Measurements from ENCODE around the gene COIL. TPM values are rescaled to one million over a fixed set of nuclear protein-coding genes. Genes with fewer than 3 reads are reported as not detected.

COIL gene
- total RNA-seq, 2 experiments from 2014 or later: 19.4 to 20.3 TPM

DNA sequence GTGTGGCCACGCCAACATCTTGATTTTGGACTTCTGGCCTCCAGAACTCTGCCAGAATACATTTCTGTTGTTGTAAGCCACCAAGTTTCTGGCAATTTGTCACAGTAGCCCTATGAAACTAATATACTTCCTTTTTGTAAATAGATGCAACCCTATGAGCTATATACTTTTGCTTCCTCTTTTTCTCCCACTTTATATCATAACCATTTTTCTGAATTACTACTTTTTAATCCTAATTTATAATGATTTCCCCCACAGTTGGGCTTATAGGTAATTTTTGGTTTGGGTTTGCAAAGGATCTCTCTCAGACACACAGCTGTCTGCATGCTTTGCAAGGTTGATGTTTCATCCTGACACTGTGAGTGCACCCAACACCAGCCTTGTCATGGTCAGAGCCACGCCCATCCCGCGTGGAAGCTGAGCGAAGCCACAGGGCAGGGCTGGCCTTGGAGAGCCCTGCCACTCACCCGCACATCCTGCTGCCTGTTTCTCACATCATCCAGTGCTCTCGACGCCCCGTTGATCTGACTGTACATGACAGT, 52.8 kb downstream of the COIL start:
- Mint-ChIP-seq H3K9me3 (no peaks in the 10 kb centered on the region), H3K27me3 (no peaks in the 10 kb centered on the region), H3K4me3 (no peak overlapping the region), H3K4me1 (ENCODE audit: low read depth) (peaks cover 64% of the 10 kb centered on the region), H3K27ac (peak overlapping the region; percentile 85), H3K36me3 (ENCODE audit: low read depth) (peaks cover 69% of the 10 kb centered on the region)
- Histone ChIP-seq H3K27ac (ENCODE audit: low read depth in 1 of 2, low read length in 2 of 2) (peak overlapping the region in 1 of 2 donors; percentile 31), H3K36me3 (ENCODE audit: insufficient read depth, low read length) (peaks cover 58% of the 10 kb centered on the region), H3K27me3 (ENCODE audit: control insufficient read depth in 1 of 2, insufficient read depth in 2 of 2, low read length in 2 of 2) (no peaks in the 10 kb centered on the region), H3K9me3 (ENCODE audit: control insufficient read depth in 1 of 2, insufficient read depth in 1 of 2, low read length in 2 of 2) (no peaks in the 10 kb centered on the region), H3K4me3 (ENCODE audit: low read length) (no peak overlapping the region), H3K4me1 (ENCODE audit: insufficient read depth, low read length) (peaks cover 47% of the 10 kb centered on the region)
- DNase-seq: peak in 8 of 14 experiments; percentile 9 to 75 (median 31)
- intact Hi-C loops (cut with DNase I, micrococcal nuclease): no loop called here
- ChIA-PET POLR2A (no interaction called here), CTCF (no interaction called here)
- ATAC-seq (ENCODE audit: poor library complexity): peak; percentile 66
- no peak for TF ChIP-seq CTCF (IDR thresholded peaks at IDR 0.05)

- Mint-ChIP-seq H3K27me3 (no peaks in the 10 kb centered on the region), H3K36me3 (ENCODE audit: low read depth) (peaks cover 94% of the 10 kb centered on the region), H3K9me3 (no peaks in the 10 kb centered on the region), H3K27ac (no peak overlapping the region), H3K4me1 (ENCODE audit: low read depth) (peaks cover 35% of the 10 kb centered on the region), H3K4me3 (no peak overlapping the region)
- DNase-seq (no peak), ATAC-seq (ENCODE audit: poor library complexity) (no peak)
- Histone ChIP-seq H3K27me3 (ENCODE audit: control insufficient read depth in 1 of 2, insufficient read depth in 2 of 2, low read length in 2 of 2) (no peaks in the 10 kb centered on the region), H3K4me1 (ENCODE audit: insufficient read depth, low read length) (peaks cover 5% of the 10 kb centered on the region), H3K27ac (ENCODE audit: low read depth in 1 of 2, low read length in 2 of 2) (no peak overlapping the region), H3K9me3 (ENCODE audit: control insufficient read depth in 1 of 2, insufficient read depth in 1 of 2, low read length in 2 of 2) (no peaks in the 10 kb centered on the region), H3K4me3 (ENCODE audit: low read length) (no peak overlapping the region), H3K36me3 (ENCODE audit: insufficient read depth, low read length) (peaks cover 91% of the 10 kb centered on the region)
- no peak for TF ChIP-seq CTCF (IDR thresholded peaks at IDR 0.05)
- ChIA-PET POLR2A (no interaction called here), CTCF (interaction anchor here (0.7 kb wide), 1 partner anchor 11 kb away, joined by 3 read pairs; no protein-coding TSS in a partner anchor)
- intact Hi-C loops (cut with DNase I, micrococcal nuclease): no loop called here
Measured at GRCh38 chr17:56903560-56903959, 57.3 kb downstream of the COIL start.

GRCh38 chr17:56902348-56902747, 58.5 kb downstream of the COIL start:
- Histone ChIP-seq H3K4me3 (ENCODE audit: low read length) (no peak overlapping the region), H3K9me3 (ENCODE audit: control insufficient read depth in 1 of 2, insufficient read depth in 1 of 2, low read length in 2 of 2) (no peaks in the 10 kb centered on the region), H3K4me1 (ENCODE audit: insufficient read depth, low read length) (no peaks in the 10 kb centered on the region), H3K36me3 (ENCODE audit: insufficient read depth, low read length) (peaks cover 92% of the 10 kb centered on the region), H3K27ac (ENCODE audit: low read depth in 1 of 2, low read length in 2 of 2) (no peak overlapping the region), H3K27me3 (ENCODE audit: control insufficient read depth in 1 of 2, insufficient read depth in 2 of 2, low read length in 2 of 2) (no peaks in the 10 kb centered on the region)
- CTCF ChIA-PET: no interaction called here
- H3K27ac Mint-ChIP-seq: no peak overlapping the region
- peaks cover 23% of the 10 kb centered on the region for H3K4me1 Mint-ChIP-seq (ENCODE audit: low read depth)
- ATAC-seq (ENCODE audit: poor library complexity) (no peak), DNase-seq (no peak)
- H3K4me3 Mint-ChIP-seq: no peak overlapping the region
- intact Hi-C loops (cut with DNase I, micrococcal nuclease): no loop called here
- TF ChIP-seq CTCF (IDR thresholded peaks at IDR 0.05): no peak
- peaks cover 94% of the 10 kb centered on the region for H3K36me3 Mint-ChIP-seq (ENCODE audit: low read depth)
- H3K27me3 Mint-ChIP-seq: no peaks in the 10 kb centered on the region
- POLR2A ChIA-PET: interaction anchor here (1.5 kb wide), 1 partner anchor 12 kb away, joined by 5 read pairs; the partner anchor contains the start of gene TRIM25
- no peaks in the 10 kb centered on the region for H3K9me3 Mint-ChIP-seq

Measured in CD4-positive, alpha-beta T cell (primary cell).